H9 (cell line): ENCODE data around the gene FCHSD2. TPM values are rescaled to one million over a fixed set of nuclear protein-coding genes. Genes with fewer than 3 reads are reported as not detected.

Experiments used
- DNase-seq: peaks from one replicate; pipeline ENCODE4 v3.0.0-alpha.2; 2017
- H2AFZ ChIP-seq: one replicate; pipeline ENCODE4 v1.6.1; 2013; ENCODE audit warnings: mild to moderate bottlenecking, low read length, control low read depth, moderate library complexity
- H2AK5ac ChIP-seq: 2 replicates; pipeline ENCODE4 v1.6.1; 2013; ENCODE audit warnings: low read length, control low read depth, mixed read lengths; ENCODE audit not compliant: insufficient read length
- H2BK120ac ChIP-seq: one replicate; pipeline ENCODE4 v1.6.1; 2013; ENCODE audit warnings: low read depth, mild to moderate bottlenecking, low read length, control low read depth, inconsistent platforms; ENCODE audit not compliant: poor library complexity, severe bottlenecking
- H2BK12ac ChIP-seq: 2 replicates; pipeline ENCODE4 v1.6.1; 2013; ENCODE audit warnings: low read length, control low read depth, mixed read lengths, low read depth; ENCODE audit not compliant: insufficient read length
- H2BK15ac ChIP-seq: 2 replicates; pipeline ENCODE4 v1.6.1; 2013; ENCODE audit warnings: low read depth, low read length, control low read depth
- H2BK20ac ChIP-seq: one replicate; pipeline ENCODE4 v1.6.1; 2013; ENCODE audit warnings: low read depth, mild to moderate bottlenecking, low read length, control low read depth, inconsistent platforms; ENCODE audit not compliant: poor library complexity, severe bottlenecking
- H2BK5ac ChIP-seq: 2 replicates; pipeline ENCODE4 v1.6.1; 2013; ENCODE audit warnings: low read length, control low read depth, mixed read lengths; ENCODE audit not compliant: insufficient read length
- H3K14ac ChIP-seq: 2 replicates; pipeline ENCODE4 v1.6.1; 2013; ENCODE audit warnings: low read length, control low read depth; ENCODE audit not compliant: insufficient read depth
- H3K18ac ChIP-seq: 2 replicates; pipeline ENCODE4 v1.6.1; 2013; ENCODE audit warnings: low read depth, mild to moderate bottlenecking, mixed read lengths, low read length, control low read depth; ENCODE audit not compliant: insufficient read length
- H3K23ac ChIP-seq: 2 replicates; pipeline ENCODE4 v1.6.1; 2013; ENCODE audit warnings: low read length, control low read depth, mixed read lengths, low read depth; ENCODE audit not compliant: insufficient read length
- H3K23me2 ChIP-seq: 2 replicates; pipeline ENCODE4 v1.6.1; 2013; ENCODE audit warnings: low read depth, mild to moderate bottlenecking, mixed read lengths, low read length, control low read depth; ENCODE audit not compliant: insufficient read length, poor library complexity, severe bottlenecking
- H3K27ac ChIP-seq: 2 replicates; pipeline ENCODE4 v1.5.1; 2013; ENCODE audit warnings: low read length, control low read depth, mixed read lengths, low read depth; ENCODE audit not compliant: insufficient read length
- H3K27me3 ChIP-seq: 2 replicates; pipeline ENCODE4 v1.6.1; 2013; ENCODE audit warnings: low read length, control low read depth, inconsistent platforms; ENCODE audit not compliant: insufficient read depth
- H3K4ac ChIP-seq: 2 replicates; pipeline ENCODE4 v1.6.1; 2013; ENCODE audit warnings: low read depth, mild to moderate bottlenecking, control low read depth, inconsistent platforms, low read length, moderate library complexity
- H3K4me1 ChIP-seq: 2 replicates; pipeline ENCODE4 v1.6.1; 2013; ENCODE audit warnings: low read length, control low read depth, inconsistent platforms; ENCODE audit not compliant: insufficient read depth
- H3K4me2 ChIP-seq: 2 replicates; pipeline ENCODE4 v1.6.1; 2013; ENCODE audit warnings: low read length, control low read depth, mixed read lengths; ENCODE audit not compliant: insufficient read length, insufficient read depth
- H3K56ac ChIP-seq: 2 replicates; pipeline ENCODE4 v1.6.1; 2013; ENCODE audit warnings: low read depth, mild to moderate bottlenecking, mixed read lengths, low read length, control low read depth; ENCODE audit not compliant: insufficient read length
- H3K79me1 ChIP-seq: 2 replicates; pipeline ENCODE4 v1.6.1; 2013; ENCODE audit warnings: low read depth, mild to moderate bottlenecking, moderate library complexity, low read length, control low read depth, inconsistent platforms; ENCODE audit not compliant: insufficient read depth, poor library complexity, severe bottlenecking
- H3K79me2 ChIP-seq: 2 replicates; pipeline ENCODE4 v1.6.1; 2013; ENCODE audit warnings: low read length, control low read depth, inconsistent platforms; ENCODE audit not compliant: insufficient read depth
- H3K9ac ChIP-seq: 2 replicates; pipeline ENCODE4 v1.6.1; 2013; ENCODE audit warnings: low read length, control low read depth, mixed read lengths; ENCODE audit not compliant: insufficient read length; ENCODE audit errors: extremely low read depth
- H3K9me3 ChIP-seq: one replicate; pipeline ENCODE4 v1.6.1; 2013; ENCODE audit warnings: low read depth, low read length, inconsistent platforms; ENCODE audit not compliant: control insufficient read depth
- H3T11ph ChIP-seq: one replicate; pipeline ENCODE4 v1.6.1; 2013; ENCODE audit warnings: mild to moderate bottlenecking, low read length, control low read depth, inconsistent platforms
- H4K20me1 ChIP-seq: one replicate; pipeline ENCODE4 v1.6.1; 2013; ENCODE audit not compliant: control insufficient read depth, insufficient read length, insufficient read depth
- H4K5ac ChIP-seq: 2 replicates; pipeline ENCODE4 v1.6.1; 2013; ENCODE audit warnings: low read depth, mild to moderate bottlenecking, mixed read lengths, low read length, control low read depth; ENCODE audit not compliant: insufficient read length
- H4K8ac ChIP-seq: replicated peaks from 2 replicates; pipeline ENCODE4 v1.6.1; 2013; ENCODE audit warnings: low read length, control low read depth, mixed read lengths, low read depth; ENCODE audit not compliant: insufficient read length
- H4K91ac ChIP-seq: 2 replicates; pipeline ENCODE4 v1.6.1; 2013; ENCODE audit warnings: low read depth, mild to moderate bottlenecking, moderate library complexity, mixed read lengths, low read length, control low read depth; ENCODE audit not compliant: insufficient read length
- H3K27ac Mint-ChIP-seq, 3 experiments: 2 replicates in 2 of 3; 3 replicates in 1 of 3; pipeline ENCODE4 v1.8.0; 2020 to 2021; ENCODE audit warnings: mixed read lengths in 3 of 3, mild to moderate bottlenecking in 1 of 3, moderate library complexity in 1 of 3
- H3K27me3 Mint-ChIP-seq: 2 replicates; pipeline ENCODE4 v1.8.0; 2021; ENCODE audit warnings: low read depth, mild to moderate bottlenecking, moderate library complexity, mixed read lengths
- H3K36me3 Mint-ChIP-seq, 3 experiments: 2 replicates in 2 of 3; 3 replicates in 1 of 3; pipeline ENCODE4 v1.8.0; 2020 to 2021; ENCODE audit warnings: low read depth in 3 of 3, mixed read lengths in 3 of 3; ENCODE audit not compliant: insufficient read depth in 1 of 3
- H3K4me1 Mint-ChIP-seq, 2 experiments: 2 replicates each; pipeline ENCODE4 v1.8.0; 2020; ENCODE audit warnings: mixed read lengths in 2 of 2
- H3K4me3 Mint-ChIP-seq, 2 experiments: 2 replicates in 1 of 2; 3 replicates in 1 of 2; pipeline ENCODE4 v1.8.0; 2020 to 2021; ENCODE audit warnings: mild to moderate bottlenecking in 2 of 2, mixed read lengths in 2 of 2, moderate library complexity in 1 of 2
- H3K9me3 Mint-ChIP-seq, 2 experiments: 2 replicates in 1 of 2; 3 replicates in 1 of 2; pipeline ENCODE4 v1.8.0; 2020; ENCODE audit warnings: mild to moderate bottlenecking in 2 of 2, mixed read lengths in 2 of 2, moderate library complexity in 1 of 2
- CTCF ChIP-seq: fragments of 200-600 bp; sonication (generic); conservative IDR thresholded peaks from 3 replicates; pipeline ENCODE4 v1.8.0; 2021; ENCODE audit warnings: antibody characterized with exemption, mild to moderate bottlenecking
- WGBS: extraction: QIAGEN DNeasy Blood & Tissue Kit; methylation state at CpG from one replicate; pipeline ENCODE4 v1.1.7; 2013; ENCODE audit warnings: missing lambda C conversion rate, low lambda C conversion rate, mixed read lengths; ENCODE audit not compliant: insufficient read length; ENCODE audit errors: extremely low coverage; 5-methylcytosine and 5-hydroxymethylcytosine counted together
- total RNA-seq: library from RNA; stranded (reverse); gene quantifications from 2 replicates; pipeline ENCODE4 v1.2.1, GENCODE V29; 2021

FCHSD2 gene
- total RNA-seq, 1 experiment from 2014 or later = 17.8 TPM

- no peak overlapping the region for H2AFZ ChIP-seq
- Mint-ChIP-seq H3K4me3 (no peak overlapping the region), H3K4me1 (peaks cover 26 to 28% of the 10 kb centered on the region in 2 experiments), H3K9me3 (no peaks in the 10 kb centered on the region), H3K27me3 (peaks cover 9% of the 10 kb centered on the region), H3K27ac (no peak overlapping the region), H3K36me3 (no peaks in the 10 kb centered on the region)
- no peaks in the 10 kb centered on the region for H3K4me1 ChIP-seq
- no peak overlapping the region for H4K91ac ChIP-seq
- H2BK15ac ChIP-seq = no peak overlapping the region
- no peak overlapping the region for H4K5ac ChIP-seq
- no CpG with 5 or more reads among the region's 6 CpGs for WGBS
- H4K8ac ChIP-seq = no peak overlapping the region
- no peaks in the 10 kb centered on the region for H3K79me2 ChIP-seq
- H3K27me3 ChIP-seq = no peaks in the 10 kb centered on the region; the same call in 1 of the 2 replicates
- H2BK20ac ChIP-seq = no peak overlapping the region
- no peak for TF ChIP-seq CTCF
- H3T11ph ChIP-seq = no peak overlapping the region
- no peaks in the 10 kb centered on the region for H4K20me1 ChIP-seq
- no peak overlapping the region for H3K9ac ChIP-seq
- no peak overlapping the region for H3K27ac ChIP-seq
- H3K4ac ChIP-seq = no peak overlapping the region
- no peak overlapping the region for H2BK5ac ChIP-seq
- H3K9me3 ChIP-seq = no peaks in the 10 kb centered on the region
- H3K56ac ChIP-seq = no peak overlapping the region
- no peak overlapping the region for H2AK5ac ChIP-seq
- H3K4me2 ChIP-seq = no peak overlapping the region
- no peak overlapping the region for H3K14ac ChIP-seq
- DNase-seq = no peak
- H3K79me1 ChIP-seq = no peaks in the 10 kb centered on the region
- no peak overlapping the region for H3K23ac ChIP-seq
- no peak overlapping the region for H2BK120ac ChIP-seq
- no peaks in the 10 kb centered on the region for H3K23me2 ChIP-seq
- no peak overlapping the region for H2BK12ac ChIP-seq
- no peak overlapping the region for H3K18ac ChIP-seq
Measured at GRCh38 chr11:73151416-73151815, 9.3 kb upstream of the FCHSD2 start.
